Neural progenitor cell (in vitro differentiated cells): ENCODE data around the gene SOX5.

Source experiments
- CTCF ChIP-seq: fragments of 200-600 bp; sonication (generic); IDR thresholded peaks from 2 replicates; pipeline ENCODE4 v1.5.1; 2017; ENCODE audit warnings: antibody characterized with exemption, mild to moderate bottlenecking
- EZH2 ChIP-seq: fragments of 200-600 bp; sonication (generic); IDR thresholded peaks from 2 replicates; pipeline ENCODE4 v1.6.1; 2017; ENCODE audit warnings: antibody characterized with exemption, mild to moderate bottlenecking, moderate library complexity
- EZH2phosphoT487 ChIP-seq: fragments of 200-600 bp; sonication (generic); IDR thresholded peaks from 2 replicates; pipeline ENCODE4 v1.6.1; 2017; ENCODE audit warnings: antibody characterized with exemption

GRCh38 chr12:23959826-23960225 is 10.4 kb upstream of the SOX5 start:
- TF ChIP-seq CTCF: no peak
- TF ChIP-seq EZH2: no peak
- TF ChIP-seq EZH2phosphoT487: no peak
